ENCODE data around the gene IBA57.

The IBA57 gene

DNA sequence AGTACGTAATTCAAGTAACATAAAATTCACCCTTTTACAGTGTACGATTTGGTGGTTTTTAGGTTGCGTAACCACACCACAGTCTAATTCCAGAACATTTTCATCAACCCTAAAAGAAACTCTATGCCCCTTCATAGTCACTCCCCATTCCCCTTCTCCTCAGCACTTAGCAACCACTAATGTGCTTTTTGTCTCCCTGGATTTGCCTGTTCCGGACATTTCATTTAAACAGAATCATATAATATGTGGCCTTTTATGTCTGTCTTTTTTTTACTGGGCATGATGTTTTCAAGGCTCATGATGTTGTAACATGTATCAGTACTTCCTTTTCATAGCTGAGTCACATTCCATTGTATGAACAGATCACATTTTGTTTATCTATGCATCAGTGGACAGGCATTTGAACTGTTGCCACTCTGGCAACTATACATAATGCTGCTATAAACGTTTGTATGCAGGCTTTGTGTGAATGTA lies 63.0 kb downstream of the IBA57 start:
- no peak for DNase-seq

DNA sequence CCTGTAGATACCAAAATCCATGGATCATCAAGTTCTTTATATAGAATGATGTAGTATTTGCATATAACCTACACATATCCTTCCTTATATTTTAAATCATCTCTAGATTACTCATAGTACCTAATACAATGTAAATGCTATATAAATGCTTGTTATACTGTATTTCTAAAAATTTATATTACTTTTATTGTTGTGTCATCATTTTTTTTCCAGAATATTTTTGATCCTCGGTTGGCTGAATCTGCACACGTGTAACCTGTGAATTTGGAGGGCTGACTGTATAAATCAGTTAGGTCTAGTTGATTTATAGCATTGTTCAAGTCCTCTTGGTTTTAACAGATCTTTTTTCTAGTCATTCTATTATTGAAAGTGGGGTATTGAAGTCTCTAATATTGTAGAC lies 65.6 kb downstream of the IBA57 start:
- DNase-seq: no peak
